ENCODE results near the gene NELFB. TPM values are rescaled to one million over a fixed set of nuclear protein-coding genes. Genes with fewer than 3 reads are reported as not detected.

The NELFB gene
- total and polyA plus RNA-seq, 9 of the 15 experiments (the other 6 are each of a cell fraction or from before 2014, with no cell fraction given) = 0.24 to 84.0 (median 29.7) TPM

GRCh38 chr9:137254624-137255447 lies at the start of gene NELFB (continued):
- TF ChIP-seq ZNF609 (CRISPR knock-in tag; IDR thresholded peaks at IDR 0.05; ENCODE audit: borderline replicate concordance) (no peak), NUFIP1 (IDR thresholded peaks at IDR 0.05; ENCODE audit: partially characterized antibody) (no peak), CREM (IDR thresholded peaks at IDR 0.05; ENCODE audit: low read depth) (peak; percentile 67), ZBTB2 (IDR thresholded peaks at IDR 0.05) (peak; percentile 75), KAT8 (IDR thresholded peaks at IDR 0.05; ENCODE audit: low read depth) (no peak), ATF7 (IDR thresholded peaks at IDR 0.05) (peak; percentile 17; the same call in 1 of the 2 replicates), ZNF764 (CRISPR knock-in tag; IDR thresholded peaks at IDR 0.05; ENCODE audit: low read depth) (no peak), RAD51 (IDR thresholded peaks at IDR 0.05; ENCODE audit: borderline replicate concordance, low read depth) (no peak), HNRNPUL1 (IDR thresholded peaks at IDR 0.05; ENCODE audit: low read length) (no peak), GMEB1 (CRISPR knock-in tag; IDR thresholded peaks at IDR 0.05) (peak; percentile 76), NCOA6 (IDR thresholded peaks at IDR 0.05) (no peak), POLR2A (conservative IDR thresholded peaks at IDR 0.05) (peak; percentile 85), SP1 (CRISPR knock-in tag; IDR thresholded peaks at IDR 0.05) (peak; percentile 72)
- TF ChIP-seq, protein P1, sequence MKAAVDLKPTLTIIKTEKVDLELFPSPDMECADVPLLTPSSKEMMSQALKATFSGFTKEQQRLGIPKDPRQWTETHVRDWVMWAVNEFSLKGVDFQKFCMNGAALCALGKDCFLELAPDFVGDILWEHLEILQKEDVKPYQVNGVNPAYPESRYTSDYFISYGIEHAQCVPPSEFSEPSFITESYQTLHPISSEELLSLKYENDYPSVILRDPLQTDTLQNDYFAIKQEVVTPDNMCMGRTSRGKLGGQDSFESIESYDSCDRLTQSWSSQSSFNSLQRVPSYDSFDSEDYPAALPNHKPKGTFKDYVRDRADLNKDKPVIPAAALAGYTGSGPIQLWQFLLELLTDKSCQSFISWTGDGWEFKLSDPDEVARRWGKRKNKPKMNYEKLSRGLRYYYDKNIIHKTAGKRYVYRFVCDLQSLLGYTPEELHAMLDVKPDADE (conservative IDR thresholded peaks at IDR 0.05; ENCODE audit: control insufficient read depth, low read depth, low read length) = peak; percentile 92
- TF ChIP-seq, protein P2, sequence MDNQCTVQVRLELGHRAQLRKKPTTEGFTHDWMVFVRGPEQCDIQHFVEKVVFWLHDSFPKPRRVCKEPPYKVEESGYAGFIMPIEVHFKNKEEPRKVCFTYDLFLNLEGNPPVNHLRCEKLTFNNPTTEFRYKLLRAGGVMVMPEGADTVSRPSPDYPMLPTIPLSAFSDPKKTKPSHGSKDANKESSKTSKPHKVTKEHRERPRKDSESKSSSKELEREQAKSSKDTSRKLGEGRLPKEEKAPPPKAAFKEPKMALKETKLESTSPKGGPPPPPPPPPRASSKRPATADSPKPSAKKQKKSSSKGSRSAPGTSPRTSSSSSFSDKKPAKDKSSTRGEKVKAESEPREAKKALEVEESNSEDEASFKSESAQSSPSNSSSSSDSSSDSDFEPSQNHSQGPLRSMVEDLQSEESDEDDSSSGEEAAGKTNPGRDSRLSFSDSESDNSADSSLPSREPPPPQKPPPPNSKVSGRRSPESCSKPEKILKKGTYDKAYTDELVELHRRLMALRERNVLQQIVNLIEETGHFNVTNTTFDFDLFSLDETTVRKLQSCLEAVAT (IDR thresholded peaks at IDR 0.05) = no peak
